Rectal smooth muscle tissue (tissue), 1 donor: ENCODE results near the gene FPR1.
"Not testable (repeated sequence)": the region's sequence is repeated elsewhere in the genome, so short reads cannot be mapped to it uniquely, and the experiment has no call there.

Experiments
- H3K27ac ChIP-seq: one replicate; pipeline ENCODE4 v1.7.0; 2013; ENCODE audit warnings: low read depth, low read length, inconsistent platforms
- H3K27me3 ChIP-seq: one replicate; pipeline ENCODE4 v1.7.0; 2013; ENCODE audit warnings: low read length; ENCODE audit not compliant: control insufficient read depth, insufficient read depth
- H3K36me3 ChIP-seq: one replicate; pipeline ENCODE4 v1.7.0; 2013; ENCODE audit warnings: low read length; ENCODE audit not compliant: control insufficient read depth, insufficient read depth
- H3K4me1 ChIP-seq: one replicate; pipeline ENCODE4 v1.7.0; 2013; ENCODE audit warnings: low read length; ENCODE audit not compliant: control insufficient read depth, insufficient read depth
- H3K4me3 ChIP-seq: one replicate; pipeline ENCODE4 v1.7.0; 2013; ENCODE audit warnings: low read length
- H3K9ac ChIP-seq: one replicate; pipeline ENCODE4 v1.7.0; 2013; ENCODE audit warnings: low read length

FPR1 gene

DNA sequence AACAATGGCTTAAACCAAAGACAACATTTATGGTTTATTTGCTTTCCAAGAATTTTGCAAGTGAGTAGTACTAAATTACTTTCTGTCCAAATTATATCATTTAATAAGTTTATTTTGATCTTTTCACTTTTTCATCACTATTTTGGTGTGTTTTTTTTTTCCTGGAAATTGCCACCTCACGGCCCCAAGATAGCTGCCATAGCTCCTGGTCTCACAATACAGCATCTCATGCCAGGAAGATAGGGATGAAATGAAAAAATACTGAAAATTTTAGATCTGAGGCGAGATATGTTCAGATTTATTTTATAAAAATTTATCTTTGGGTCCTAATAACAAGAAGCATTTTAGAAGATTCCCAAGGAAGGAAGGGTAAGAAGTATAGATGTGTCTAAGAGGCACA lies 36.4 kb upstream of the FPR1 start:
- no peak overlapping the region for H3K27ac ChIP-seq
- H3K9ac ChIP-seq, result no peak overlapping the region
- no peak overlapping the region for H3K4me3 ChIP-seq
- no peaks in the 10 kb centered on the region for H3K4me1 ChIP-seq
- no peaks in the 10 kb centered on the region for H3K27me3 ChIP-seq
- H3K36me3 ChIP-seq, result no peaks in the 10 kb centered on the region

DNA sequence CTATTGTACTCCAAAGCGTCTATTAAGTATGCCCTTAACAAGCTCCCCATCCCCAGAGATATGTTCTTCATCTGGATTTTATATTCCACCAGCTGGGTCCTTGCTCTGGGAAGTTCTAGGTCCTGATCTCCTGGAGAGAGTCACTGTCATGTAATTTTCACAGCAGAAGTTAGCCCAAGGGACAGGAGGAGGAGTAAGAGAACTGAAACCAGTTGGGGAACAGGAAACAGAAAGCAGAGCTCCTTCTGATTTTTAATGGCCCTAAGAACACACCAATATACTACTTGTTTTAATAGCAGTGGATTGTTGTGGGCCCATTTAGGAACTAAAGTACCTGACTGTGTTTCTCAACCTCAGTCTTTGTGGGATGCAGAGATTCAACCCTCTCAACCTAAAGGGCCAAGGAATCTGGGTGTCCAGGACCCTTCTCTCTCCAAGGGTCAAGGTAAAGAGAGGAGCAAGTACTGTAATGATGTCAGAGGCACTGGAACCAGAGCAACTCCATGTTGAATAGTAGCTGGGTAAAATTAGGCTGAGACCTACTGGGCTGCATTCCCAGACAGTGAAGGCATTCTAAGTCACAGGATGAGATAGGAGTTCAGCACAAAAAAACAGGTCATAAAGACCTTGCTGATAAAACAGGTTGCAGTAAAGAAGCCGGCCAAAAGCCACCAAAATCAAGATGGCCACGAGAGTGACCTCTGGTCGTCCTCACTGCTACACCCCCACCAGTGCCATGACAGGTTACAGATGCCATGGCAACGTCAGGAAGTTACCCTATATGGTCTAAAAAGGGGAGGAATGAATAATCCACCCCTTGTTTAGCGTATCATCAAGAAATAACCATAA lies 35.2 kb upstream of the FPR1 start:
- Histone ChIP-seq H3K9ac (no peak overlapping the region), H3K27me3 (no peaks in the 10 kb centered on the region), H3K4me1 (no peaks in the 10 kb centered on the region), H3K4me3 (no peak overlapping the region), H3K36me3 (no peaks in the 10 kb centered on the region), H3K27ac (no peak overlapping the region)

DNA sequence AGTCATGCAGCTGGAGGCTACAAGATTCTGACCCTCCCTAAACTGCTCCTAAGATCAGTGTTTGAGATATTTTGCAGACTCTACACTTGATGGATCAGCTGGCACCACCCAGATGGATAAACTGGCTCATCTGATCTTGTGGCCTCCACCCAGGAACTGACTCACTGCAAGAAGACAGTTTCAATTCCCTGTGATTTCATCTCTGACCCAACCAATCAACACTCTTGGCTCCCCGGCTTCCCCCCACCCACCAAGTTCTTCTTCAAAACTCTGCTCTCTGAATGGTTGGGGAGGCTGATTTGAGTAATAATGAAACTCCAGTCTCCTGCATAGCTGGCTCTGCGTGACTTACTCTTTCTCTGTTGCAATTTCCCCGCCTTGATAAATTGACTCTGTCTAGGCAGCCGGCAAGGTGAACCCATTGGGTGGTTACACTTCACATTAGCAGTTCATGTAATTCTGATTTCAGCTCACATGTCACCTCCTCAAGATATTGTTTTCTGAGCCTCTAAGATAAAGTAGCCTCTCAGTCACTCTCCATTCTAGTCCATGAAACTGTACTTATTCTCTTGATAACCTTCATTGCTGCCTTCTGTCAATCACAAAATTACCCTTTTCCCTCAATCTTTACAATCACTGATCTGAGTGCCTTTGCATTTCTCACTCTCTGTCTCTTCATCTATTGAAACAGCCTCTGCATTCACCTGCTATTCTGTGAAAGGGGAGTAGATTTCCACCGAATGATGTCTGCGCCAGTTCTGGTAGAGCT lies 33.4 kb upstream of the FPR1 start:
- Histone ChIP-seq H3K4me3 (no peak overlapping the region), H3K36me3 (no peaks in the 10 kb centered on the region), H3K27ac (no peak overlapping the region), H3K9ac (no peak overlapping the region), H3K4me1 (no peaks in the 10 kb centered on the region), H3K27me3 (no peaks in the 10 kb centered on the region)

DNA sequence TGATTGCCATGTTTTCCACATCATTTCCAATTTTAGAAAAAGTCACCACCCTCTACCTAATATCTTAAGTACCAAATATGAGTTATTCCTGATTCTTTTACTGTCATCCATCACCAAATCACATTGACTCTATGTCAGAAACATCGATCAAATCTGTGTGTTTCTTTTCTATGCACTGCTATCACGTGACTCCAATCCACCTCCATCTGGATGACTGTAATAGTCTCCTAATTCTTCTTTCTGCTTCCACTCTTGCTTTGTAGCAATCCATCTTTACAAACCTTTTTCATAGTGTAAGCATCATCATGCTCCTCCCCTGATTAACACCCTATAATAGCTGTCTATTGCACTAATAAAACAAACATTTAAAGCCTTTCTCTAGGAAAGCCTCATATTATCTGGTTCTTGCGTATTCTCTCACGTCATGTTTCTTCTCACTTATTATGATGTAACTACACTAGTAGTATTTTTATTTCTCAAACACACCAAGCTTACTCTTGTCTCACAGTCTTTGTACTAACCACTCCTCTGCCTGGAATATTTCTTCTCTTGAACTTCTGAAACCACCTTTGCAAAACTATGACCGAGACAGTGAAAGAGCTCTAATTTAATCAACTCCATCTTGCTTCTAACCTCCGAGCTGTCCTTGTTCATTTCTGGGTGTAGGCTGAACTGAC lies 32.6 kb upstream of the FPR1 start:
- H3K4me3 ChIP-seq, result no peak overlapping the region
- H3K9ac ChIP-seq, result no peak overlapping the region
- no peaks in the 10 kb centered on the region for H3K36me3 ChIP-seq
- H3K4me1 ChIP-seq, result no peaks in the 10 kb centered on the region
- no peak overlapping the region for H3K27ac ChIP-seq
- no peaks in the 10 kb centered on the region for H3K27me3 ChIP-seq

DNA sequence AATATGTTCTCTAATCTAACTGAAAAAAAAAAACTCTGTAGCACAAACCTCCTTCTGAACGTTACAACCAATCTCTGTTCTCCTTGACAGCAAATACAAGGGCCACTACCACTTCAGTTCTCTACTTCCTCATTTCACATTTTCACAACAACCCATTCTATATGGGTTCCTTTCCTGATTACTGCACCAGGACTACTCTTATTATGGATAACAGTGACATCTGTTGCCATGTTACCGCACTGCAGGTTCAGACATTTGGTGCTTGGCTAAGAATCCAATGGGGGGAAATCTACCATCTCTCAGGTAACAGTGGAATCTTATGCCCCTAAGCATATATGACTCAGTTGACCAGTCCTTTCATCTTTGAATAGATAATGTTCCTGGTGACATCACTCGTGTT lies 31.7 kb upstream of the FPR1 start:
- Histone ChIP-seq H3K27me3 (no peaks in the 10 kb centered on the region), H3K9ac (no peak overlapping the region), H3K36me3 (no peaks in the 10 kb centered on the region), H3K4me3 (no peak overlapping the region), H3K4me1 (no peaks in the 10 kb centered on the region), H3K27ac (no peak overlapping the region)

DNA sequence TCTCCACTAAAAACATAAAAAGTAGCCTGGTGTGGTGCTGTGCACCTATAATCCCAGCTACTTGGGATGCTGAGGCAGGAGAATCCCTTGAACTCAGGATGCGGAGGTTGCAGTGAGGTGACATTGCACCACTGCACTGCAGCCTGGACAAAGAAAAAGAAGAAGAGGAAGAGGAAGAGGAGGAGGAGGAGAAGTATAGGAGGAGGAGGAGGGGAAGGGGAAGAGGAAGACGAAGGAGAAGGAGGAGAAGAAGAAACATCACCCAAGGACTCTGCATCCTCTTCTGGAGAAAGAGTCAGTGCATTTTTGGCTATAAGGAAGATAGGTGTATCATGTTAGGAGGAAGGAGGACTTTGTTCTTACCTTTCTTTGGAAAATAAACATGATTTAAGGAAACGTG lies 30.3 kb upstream of the FPR1 start:
- H3K9ac ChIP-seq, result no peak overlapping the region
- no peak overlapping the region for H3K27ac ChIP-seq
- H3K4me3 ChIP-seq, result no peak overlapping the region
- no peaks in the 10 kb centered on the region for H3K36me3 ChIP-seq
- H3K27me3 ChIP-seq, result no peaks in the 10 kb centered on the region
- no peaks in the 10 kb centered on the region for H3K4me1 ChIP-seq

DNA sequence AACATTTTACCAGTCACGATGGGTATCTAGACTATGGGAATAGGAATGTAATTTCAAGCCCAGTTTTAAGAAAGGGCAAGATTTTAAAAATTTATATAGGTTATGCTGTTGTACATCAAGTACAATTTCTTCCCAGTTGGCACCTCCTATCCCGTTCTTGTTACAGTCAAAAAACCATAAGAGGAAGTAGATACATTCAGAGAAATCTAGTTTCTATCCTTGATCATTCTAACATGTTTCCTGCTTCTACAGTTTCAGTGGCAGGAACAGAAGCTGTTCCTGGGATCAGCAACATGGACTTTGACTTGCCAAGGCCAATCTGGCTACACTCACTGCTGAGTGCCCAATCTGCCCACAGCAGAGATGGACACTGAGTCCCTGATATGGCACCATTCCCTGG lies 28.6 kb upstream of the FPR1 start:
- Histone ChIP-seq H3K27me3 (no peaks in the 10 kb centered on the region), H3K27ac (no peak overlapping the region), H3K4me3 (no peak overlapping the region), H3K9ac (no peak overlapping the region), H3K4me1 (no peaks in the 10 kb centered on the region), H3K36me3 (no peaks in the 10 kb centered on the region)

DNA sequence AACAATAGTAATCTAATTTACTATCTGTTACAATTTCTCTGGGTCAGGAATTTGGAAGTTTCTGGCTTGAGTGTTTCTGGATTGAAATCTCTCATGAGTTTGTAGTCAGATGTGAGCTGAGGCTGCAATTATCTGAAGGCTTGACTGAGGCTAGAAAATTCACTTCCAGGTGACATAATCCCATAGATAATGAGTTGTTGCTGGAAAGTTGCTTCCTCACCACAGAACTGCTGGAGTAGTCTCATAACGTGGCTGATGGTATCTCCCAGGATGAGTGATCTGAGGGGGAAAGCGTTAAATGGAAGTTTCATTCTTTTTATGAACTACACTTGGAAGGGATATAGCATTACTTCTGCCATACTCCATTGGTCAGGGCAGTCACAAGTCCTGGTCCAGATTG lies 28.0 kb upstream of the FPR1 start:
- Histone ChIP-seq H3K9ac (no peak overlapping the region), H3K27me3 (no peaks in the 10 kb centered on the region), H3K4me1 (no peaks in the 10 kb centered on the region), H3K27ac (no peak overlapping the region), H3K4me3 (no peak overlapping the region), H3K36me3 (no peaks in the 10 kb centered on the region)

DNA sequence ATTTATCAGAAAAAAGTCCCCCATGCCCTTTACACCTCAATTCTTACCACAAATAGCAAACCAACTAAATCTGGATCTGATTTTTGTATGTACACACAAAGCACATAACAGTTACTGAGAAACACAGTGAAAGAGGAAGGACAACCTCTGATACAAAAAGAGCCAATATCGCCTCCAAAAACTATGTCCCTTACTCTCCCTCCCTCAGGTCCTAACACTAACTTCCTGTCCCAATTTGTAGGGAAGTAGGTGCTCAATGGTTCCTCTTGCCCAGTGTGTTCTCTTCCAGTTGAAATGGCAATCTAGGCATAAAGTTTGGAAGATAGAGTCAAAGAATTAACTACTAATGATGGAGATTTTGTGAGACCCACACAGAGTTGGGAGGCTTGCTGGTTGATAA lies 27.5 kb upstream of the FPR1 start:
- Histone ChIP-seq H3K27me3 (no peaks in the 10 kb centered on the region), H3K4me3 (no peak overlapping the region), H3K9ac (no peak overlapping the region), H3K36me3 (no peaks in the 10 kb centered on the region), H3K4me1 (no peaks in the 10 kb centered on the region), H3K27ac (no peak overlapping the region)

DNA sequence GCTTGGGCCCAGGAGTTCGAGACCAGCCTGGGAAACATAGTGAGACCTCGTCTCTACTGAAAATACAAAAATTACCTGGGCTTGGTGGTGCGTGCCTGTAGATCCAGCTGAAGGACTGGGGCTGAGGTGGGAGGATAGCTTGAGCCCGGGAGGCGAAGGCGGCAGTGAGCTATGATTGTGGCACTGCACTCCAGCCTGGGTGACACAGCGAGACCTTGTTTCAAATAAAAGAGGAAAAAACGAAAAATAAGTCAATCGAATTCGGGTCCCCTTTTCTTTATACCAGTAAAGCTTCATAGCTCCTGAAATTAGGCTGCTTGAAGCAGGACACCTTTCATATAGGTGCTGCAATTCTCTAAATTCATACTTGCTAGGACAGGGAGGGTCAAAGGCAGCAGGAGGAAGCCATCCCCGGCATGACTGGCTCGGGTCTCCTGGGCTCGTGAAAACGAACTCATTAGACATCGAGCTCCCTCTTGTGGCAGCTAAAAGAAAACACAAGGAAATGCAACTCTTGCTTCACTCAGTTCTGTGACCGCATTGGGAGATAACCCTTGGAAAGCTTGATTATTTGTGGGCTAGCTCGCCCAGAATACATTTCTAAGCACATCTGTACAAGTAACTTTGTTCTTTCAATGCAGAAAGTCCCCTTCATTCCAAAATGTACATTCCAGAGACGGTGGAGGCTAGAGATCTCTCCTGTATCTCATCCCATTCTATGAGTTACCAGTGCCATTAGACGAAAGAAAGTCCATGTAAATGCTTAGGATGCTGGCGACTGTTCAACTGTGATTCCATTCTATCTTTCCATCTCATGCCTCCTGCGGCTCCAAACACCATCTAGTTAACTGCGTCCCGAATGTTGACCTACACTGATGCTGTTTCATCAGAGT lies 26.1 kb upstream of the FPR1 start:
- Histone ChIP-seq H3K36me3 (no peaks in the 10 kb centered on the region), H3K4me1 (no peaks in the 10 kb centered on the region), H3K27ac (no peak overlapping the region), H3K9ac (no peak overlapping the region), H3K27me3 (no peaks in the 10 kb centered on the region), H3K4me3 (no peak overlapping the region)

DNA sequence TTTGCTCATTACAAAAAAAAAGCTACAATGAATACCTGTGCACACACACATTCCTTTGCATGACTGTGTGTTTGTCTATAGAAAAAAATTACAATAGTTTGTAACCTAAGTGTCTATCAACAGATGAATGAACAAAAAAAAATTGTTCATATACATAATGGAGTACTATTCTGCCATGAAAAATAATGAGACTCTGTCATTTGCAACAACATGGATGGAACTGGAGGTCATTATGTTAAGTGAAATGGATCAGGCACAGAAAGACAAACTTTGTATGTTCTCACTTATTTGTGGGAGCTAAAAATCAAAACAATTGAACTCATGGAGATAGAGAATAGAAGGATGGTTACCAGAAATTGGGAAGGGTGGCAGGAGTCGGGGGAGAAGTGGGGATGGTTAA lies 24.9 kb upstream of the FPR1 start:
- not testable (repeated sequence) for H3K4me1 ChIP-seq, H3K27me3 ChIP-seq, H3K27ac ChIP-seq, H3K9ac ChIP-seq, H3K36me3 ChIP-seq, H3K4me3 ChIP-seq

DNA sequence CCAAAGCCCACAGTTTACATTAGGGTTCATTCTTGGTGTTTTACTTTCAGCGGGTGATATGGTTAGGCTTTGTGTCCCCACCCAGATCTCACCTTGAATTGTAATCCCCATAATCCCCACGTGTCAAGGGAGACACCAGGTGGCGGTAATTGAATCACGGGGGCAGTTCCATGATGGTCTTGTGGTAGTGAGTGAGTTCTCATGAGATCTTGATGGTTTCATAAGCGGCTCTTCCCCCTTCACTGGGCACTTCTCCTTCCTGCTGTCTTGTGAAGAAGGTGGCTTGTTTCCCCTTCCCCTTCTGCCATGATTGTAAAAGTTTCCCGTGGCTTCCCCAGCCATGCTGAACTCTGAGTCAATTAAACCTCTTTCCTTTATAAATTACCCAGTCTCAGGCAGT lies 21.3 kb upstream of the FPR1 start:
- Histone ChIP-seq H3K4me1 (no peaks in the 10 kb centered on the region), H3K4me3 (no peak overlapping the region), H3K27ac (no peak overlapping the region), H3K36me3 (no peaks in the 10 kb centered on the region), H3K27me3 (peaks cover 2% of the 10 kb centered on the region), H3K9ac (no peak overlapping the region)
